ENCODE data around the gene TNFSF12. TPM values are rescaled to one million over a fixed set of nuclear protein-coding genes. Genes with fewer than 3 reads are reported as not detected.
"Not testable (repeated sequence)": the region's sequence is repeated elsewhere in the genome, so short reads cannot be mapped to it uniquely, and the experiment has no call there.

The TNFSF12 gene
- total RNA-seq, 1 experiment from 2014 or later, result not detected

DNA sequence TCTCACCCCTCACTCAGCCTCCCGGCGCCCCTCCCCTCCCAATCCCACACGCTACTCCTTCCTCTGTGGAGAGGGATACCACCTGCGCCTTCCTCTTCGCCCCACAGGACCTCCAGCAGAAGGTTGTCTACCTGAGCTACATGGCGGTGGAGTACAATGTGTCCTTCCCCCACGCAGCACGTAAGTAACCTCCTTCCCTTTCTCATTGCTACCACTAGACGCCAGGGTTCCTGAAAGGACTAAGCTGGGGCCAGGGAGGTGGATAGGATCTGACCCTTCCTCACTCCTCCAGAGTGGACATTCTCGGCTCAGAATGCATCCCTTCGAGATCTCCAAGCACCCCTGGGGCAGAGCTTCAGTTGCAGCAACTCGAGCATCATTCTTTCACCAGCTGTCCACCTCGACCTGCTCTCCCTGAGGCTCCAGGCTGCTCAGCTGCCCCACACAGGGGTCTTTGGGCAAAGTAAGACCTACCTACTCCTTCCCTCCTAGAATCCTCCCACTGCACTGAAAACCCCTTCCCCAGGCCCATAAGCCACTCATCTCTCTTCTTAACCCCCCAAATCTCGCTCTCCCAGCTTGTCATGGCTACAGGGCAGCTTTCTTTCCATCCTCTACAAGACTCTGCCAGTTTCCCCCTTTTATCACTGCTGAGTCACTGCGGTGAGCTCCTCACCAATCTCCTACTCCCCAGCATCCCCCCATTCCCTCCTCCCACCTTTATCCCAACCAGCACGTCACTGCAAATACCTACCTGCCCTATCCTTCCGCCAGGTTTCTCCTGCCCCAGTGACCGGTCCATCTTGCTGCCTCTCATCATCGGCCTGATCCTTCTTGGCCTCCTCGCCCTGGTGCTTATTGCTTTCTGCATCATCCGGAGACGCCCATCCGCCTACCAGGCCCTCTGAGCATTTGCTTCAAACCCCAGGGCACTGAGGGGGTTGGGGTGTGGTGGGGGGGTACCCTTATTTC lies 32.0 kb downstream of the TNFSF12 start:
- no peak for DNase-seq (ENCODE audit: low spot score)

GRCh38 chr17:7582396-7583252 lies 33.8 kb downstream of the TNFSF12 start:
- no peak for DNase-seq (ENCODE audit: low spot score)
- in situ Hi-C loops (cut with HindIII; ENCODE audit: low sequenced_read_pairs), result no loop called here

More for the DNA sequence above, 32.0 kb downstream of the TNFSF12 start:
- in situ Hi-C loops (cut with HindIII; ENCODE audit: low sequenced_read_pairs), result no loop called here

DNA sequence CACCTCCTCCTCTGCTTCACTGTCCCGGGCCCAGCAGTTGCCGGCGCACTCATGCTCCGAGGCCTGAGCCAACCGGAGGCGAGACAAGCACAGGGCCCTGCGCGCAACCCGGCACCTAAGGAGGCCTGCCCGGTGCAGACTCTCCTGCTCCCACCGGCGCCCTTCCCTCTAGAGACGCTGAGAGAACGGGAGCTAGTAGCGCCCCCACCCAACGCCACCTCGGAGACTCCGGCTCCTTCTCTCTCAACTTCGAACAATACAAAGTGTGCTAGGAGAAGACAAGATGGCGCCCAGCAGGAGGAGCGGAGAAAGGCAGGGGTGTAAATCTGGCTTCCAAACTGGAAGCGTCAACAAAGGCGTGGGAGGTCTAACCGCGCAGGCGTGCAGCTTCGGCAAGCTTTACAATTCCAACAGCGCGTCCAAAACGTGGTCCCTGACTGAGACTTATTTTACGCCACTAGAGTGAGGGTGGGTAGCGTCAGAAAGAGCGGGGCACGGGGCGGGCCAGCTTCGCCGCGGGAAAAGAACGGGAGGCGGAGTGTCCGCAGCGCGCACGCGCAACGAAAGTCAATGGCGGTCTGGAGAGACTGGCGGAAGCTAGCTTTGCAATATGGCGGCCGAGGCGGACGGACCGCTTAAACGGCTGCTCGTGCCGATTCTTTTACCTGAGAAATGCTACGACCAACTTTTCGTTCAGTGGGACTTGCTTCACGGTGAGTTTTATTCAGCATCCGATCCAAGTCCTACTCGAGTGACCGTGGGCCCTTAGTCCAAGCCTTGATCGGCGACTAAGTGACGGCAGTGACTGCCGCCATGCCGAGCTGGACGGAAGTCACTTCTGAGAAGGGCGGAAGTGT lies 34.6 kb downstream of the TNFSF12 start, which contains the start of gene MPDU1:
TSS of gene MPDU1 (plus strand) at position 600 of the 857 bp plus-strand sequence. CDS start at position 611, 11 bp downstream.
- DNase-seq (ENCODE audit: low spot score), result peak; percentile 97
- in situ Hi-C loops (cut with HindIII; ENCODE audit: low sequenced_read_pairs), result no loop called here

DNA sequence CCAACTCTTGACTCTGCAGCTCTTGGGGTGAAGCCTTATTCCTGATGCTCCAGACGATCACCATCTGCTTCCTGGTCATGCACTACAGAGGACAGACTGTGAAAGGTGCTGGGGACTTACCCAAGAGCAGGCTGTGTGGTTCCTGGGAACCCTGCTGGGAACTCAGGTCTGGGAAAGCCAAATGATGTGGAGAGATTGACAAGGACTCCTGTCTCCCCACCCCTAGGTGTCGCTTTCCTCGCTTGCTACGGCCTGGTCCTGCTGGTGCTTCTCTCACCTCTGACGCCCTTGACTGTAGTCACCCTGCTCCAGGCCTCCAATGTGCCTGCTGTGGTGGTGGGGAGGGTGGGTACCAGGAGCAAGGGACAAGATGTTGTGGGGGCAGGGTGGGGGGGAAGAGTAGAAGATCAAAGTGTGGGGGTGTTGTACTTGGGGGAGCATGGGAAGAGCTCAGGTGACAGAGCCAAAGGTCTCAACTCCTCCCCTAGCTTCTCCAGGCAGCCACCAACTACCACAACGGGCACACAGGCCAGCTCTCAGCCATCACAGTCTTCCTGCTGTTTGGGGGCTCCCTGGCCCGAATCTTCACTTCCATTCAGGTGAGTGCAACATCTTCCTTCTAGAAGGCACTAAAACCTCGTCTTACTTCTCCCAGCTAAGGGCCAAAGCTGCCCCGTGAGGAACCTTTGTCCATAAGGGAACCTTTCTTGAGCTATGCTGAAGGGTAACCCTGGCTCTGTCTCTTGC lies 38.0 kb downstream of the TNFSF12 start:
- in situ Hi-C loops (cut with HindIII; ENCODE audit: low sequenced_read_pairs), result no loop called here
- DNase-seq (ENCODE audit: low spot score), result peak; percentile 67

- no peak for DNase-seq (ENCODE audit: low spot score)
- in situ Hi-C loops (cut with HindIII; ENCODE audit: low sequenced_read_pairs), result no loop called here
These were observed 38.7 kb downstream of the TNFSF12 start for GRCh38 chr17:7587420-7588151.

DNA sequence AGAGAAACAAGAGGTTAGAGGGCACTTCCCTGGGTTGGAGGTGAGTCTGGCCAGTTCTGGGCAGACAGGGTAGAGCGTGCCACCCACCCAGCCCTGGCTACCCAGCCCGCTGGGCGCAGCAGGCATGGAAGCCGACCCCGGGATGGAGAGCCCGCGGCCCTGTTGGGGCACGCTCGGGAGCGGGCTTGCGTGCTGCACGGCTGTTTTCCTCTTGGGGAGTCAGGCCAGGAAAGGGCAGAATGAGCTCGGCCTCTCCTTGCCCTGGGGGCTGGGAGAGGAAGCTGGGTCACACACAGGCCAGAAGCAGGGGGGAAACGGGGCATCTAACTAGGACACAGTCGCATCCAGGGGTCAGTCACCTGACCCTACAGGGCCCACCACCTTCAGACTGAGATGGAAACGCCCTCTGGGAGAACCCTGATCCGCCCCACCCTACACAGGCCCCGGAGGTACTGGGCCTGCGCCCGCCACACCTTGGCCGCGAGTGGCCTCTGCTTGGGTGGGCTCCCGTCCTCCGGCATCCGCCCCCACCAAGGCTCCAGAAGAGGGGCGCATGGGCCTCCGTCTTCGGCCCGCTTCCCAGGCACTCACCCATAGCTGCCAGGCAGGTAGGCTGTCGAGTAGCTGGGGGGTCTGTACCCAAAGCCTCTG lies 39.8 kb downstream of the TNFSF12 start:
- DNase-seq (ENCODE audit: low spot score), result no peak
- in situ Hi-C loops (cut with HindIII; ENCODE audit: low sequenced_read_pairs), result no loop called here

DNA sequence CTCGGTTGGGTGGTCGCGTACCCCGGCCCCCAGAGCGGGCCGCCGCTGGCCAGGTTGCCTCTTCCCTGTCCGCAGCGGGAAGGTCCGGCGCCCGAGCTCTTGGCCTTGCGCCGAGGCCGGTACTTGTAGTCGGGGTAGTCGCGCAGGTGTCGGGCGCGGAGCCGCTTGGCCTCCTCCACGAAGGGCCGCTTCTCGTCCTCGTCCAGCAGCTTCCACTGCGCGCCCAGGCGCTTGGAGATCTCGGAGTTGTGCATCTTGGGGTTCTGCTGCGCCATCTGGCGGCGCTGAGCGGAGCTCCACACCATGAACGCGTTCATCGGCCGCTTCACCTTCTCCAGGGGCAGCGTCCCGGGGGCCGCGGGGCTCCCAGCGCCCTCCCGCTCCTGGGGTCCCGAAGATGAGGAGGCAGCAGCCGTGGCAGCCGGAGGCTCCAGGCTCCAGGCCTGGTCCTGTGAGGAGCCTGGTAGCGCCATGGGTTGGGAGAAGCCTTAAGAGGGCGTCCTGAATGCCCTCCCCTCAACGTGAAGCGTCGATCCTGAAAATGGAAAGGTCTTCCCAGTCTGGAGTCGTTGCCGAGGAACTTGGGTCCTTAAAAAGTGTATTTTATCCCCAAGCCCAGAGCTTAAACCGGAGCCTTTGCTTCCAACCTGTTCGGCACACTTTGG lies 40.5 kb downstream of the TNFSF12 start:
- peak; percentile 93 for DNase-seq (ENCODE audit: low spot score)
- in situ Hi-C loops (cut with HindIII; ENCODE audit: low sequenced_read_pairs), result no loop called here

- no peak for DNase-seq (ENCODE audit: low spot score)
- in situ Hi-C loops (cut with HindIII; ENCODE audit: low sequenced_read_pairs), result no loop called here
These were observed 41.2 kb downstream of the TNFSF12 start, which contains the start of gene SOX15 for GRCh38 chr17:7589891-7590691. TSS of gene SOX15 (minus strand) at chr17:7590094. CDS start at chr17:7589676, 418 bp downstream.

DNA sequence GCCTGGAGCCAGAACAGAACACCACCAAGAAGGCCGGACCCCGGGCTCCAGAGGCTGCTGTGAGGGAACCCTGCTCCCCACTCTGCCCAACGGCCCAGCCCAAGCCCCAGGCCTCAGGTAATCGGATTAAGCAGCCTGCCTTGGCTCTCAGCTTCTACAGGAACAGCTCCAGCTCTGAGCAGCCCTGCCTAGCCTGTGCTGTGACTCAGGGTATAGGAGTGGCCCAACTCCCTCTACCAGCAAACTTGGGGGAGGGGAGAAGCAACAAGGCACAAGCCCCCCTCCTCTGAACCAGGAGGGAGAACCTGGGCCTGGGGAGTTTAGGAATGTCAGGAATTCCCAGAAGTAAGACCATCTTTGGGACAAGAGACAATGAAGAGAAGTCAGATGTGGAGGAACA lies 41.9 kb downstream of the TNFSF12 start:
- in situ Hi-C loops (cut with HindIII; ENCODE audit: low sequenced_read_pairs), result no loop called here
- no peak for DNase-seq (ENCODE audit: low spot score)

DNA sequence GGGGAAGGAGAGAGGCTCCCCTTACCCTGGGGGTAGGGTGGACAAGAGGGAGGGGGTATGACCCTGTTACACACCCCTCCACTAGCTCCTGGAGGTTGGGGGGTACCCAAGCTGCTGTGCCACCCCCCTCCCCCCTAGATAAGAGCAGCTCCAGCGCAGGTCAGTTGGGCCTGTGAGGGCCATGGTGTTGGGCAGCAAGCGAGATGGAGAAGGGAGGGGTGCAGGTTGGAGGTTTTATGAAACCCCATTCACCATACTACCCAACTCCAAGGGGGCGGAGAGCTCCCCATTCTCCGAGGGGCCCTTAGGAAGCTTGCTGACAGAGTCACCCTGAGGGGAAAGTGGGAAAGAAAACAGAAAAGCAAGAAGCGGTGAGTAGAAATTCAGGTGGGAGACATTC lies 42.7 kb downstream of the TNFSF12 start:
- in situ Hi-C loops (cut with HindIII; ENCODE audit: low sequenced_read_pairs), result no loop called here
- DNase-seq (ENCODE audit: low spot score), result no peak

- DNase-seq (ENCODE audit: low spot score), result no peak
- in situ Hi-C loops (cut with HindIII; ENCODE audit: low sequenced_read_pairs), result no loop called here
These were observed 43.7 kb downstream of the TNFSF12 start for GRCh38 chr17:7592422-7593021.

- in situ Hi-C loops (cut with HindIII; ENCODE audit: low sequenced_read_pairs), result no loop called here
- DNase-seq (ENCODE audit: low spot score), result no peak
These were observed 44.4 kb downstream of the TNFSF12 start for GRCh38 chr17:7593296-7593695.

- DNase-seq (ENCODE audit: low spot score); in situ Hi-C loops (cut with HindIII; ENCODE audit: low sequenced_read_pairs): not testable (repeated sequence)
These were observed 48.7 kb downstream of the TNFSF12 start for GRCh38 chr17:7597561-7597960.

DNA sequence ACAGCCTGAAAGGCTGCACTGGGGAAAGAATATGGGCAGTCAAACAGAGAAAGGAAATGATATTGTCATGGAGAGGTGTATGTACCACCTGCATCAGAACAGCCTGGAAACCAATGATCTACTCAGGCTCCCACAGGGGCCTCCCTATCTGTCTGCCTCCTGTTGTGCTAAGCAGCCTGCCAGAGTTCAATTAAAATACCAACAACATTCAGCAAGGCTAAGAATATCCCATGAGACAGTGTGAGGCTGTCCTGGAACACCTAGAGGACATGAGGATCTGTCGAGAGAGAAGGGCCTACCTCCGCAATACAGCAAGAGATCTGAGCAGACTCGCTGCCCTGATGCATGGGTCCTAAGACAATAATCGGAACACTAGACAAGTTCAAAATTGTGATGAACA lies 57.4 kb downstream of the TNFSF12 start:
- in situ Hi-C loops (cut with HindIII; ENCODE audit: low sequenced_read_pairs), result no loop called here
- DNase-seq (ENCODE audit: low spot score), result no peak

Data from G401 (cell line).